22Rv1 (cell line): ENCODE results near the gene TMEM139.

Experiments used
- ZFX ChIP-seq: fragments of 450-650 bp; IDR thresholded peaks from 2 replicates; pipeline ENCODE4 v1.6.1; 2017; ENCODE audit warnings: antibody characterized with exemption, borderline replicate concordance
- TF ChIP-seq, protein P1 (sequence below): fragments of 450-650 bp; IDR thresholded peaks from 2 replicates; pipeline ENCODE4 v1.5.1; 2017; ENCODE audit warnings: mild to moderate bottlenecking

DNA sequence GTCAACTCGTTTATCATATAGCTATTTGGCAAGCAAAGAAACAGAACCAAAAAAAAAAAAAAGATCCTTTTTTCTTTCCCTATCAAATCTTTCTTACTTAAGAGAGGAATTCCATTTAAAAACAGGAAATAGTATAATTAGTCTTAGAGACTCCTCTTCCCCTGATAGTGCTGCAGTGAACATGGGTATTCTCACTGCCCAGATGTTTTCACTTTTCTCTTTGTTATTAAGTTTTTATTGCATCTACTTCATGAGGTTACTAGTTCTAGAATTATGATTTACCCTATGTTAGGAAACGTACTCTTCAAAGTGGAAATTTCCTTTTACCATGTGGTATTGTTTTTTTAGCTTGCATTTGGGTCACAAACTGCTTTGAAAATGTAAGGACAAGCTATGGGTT lies 11.9 kb downstream of the TMEM139 start:
- TF ChIP-seq, protein P1, sequence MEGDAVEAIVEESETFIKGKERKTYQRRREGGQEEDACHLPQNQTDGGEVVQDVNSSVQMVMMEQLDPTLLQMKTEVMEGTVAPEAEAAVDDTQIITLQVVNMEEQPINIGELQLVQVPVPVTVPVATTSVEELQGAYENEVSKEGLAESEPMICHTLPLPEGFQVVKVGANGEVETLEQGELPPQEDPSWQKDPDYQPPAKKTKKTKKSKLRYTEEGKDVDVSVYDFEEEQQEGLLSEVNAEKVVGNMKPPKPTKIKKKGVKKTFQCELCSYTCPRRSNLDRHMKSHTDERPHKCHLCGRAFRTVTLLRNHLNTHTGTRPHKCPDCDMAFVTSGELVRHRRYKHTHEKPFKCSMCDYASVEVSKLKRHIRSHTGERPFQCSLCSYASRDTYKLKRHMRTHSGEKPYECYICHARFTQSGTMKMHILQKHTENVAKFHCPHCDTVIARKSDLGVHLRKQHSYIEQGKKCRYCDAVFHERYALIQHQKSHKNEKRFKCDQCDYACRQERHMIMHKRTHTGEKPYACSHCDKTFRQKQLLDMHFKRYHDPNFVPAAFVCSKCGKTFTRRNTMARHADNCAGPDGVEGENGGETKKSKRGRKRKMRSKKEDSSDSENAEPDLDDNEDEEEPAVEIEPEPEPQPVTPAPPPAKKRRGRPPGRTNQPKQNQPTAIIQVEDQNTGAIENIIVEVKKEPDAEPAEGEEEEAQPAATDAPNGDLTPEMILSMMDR, result no peak
- TF ChIP-seq ZFX, result no peak
